ENCODE data around the gene GRB7. TPM values are rescaled to one million over a fixed set of nuclear protein-coding genes. Genes with fewer than 3 reads are reported as not detected.

GRB7 gene
- total RNA-seq, result 0.50 and 1.5 TPM in 2 replicates

DNA sequence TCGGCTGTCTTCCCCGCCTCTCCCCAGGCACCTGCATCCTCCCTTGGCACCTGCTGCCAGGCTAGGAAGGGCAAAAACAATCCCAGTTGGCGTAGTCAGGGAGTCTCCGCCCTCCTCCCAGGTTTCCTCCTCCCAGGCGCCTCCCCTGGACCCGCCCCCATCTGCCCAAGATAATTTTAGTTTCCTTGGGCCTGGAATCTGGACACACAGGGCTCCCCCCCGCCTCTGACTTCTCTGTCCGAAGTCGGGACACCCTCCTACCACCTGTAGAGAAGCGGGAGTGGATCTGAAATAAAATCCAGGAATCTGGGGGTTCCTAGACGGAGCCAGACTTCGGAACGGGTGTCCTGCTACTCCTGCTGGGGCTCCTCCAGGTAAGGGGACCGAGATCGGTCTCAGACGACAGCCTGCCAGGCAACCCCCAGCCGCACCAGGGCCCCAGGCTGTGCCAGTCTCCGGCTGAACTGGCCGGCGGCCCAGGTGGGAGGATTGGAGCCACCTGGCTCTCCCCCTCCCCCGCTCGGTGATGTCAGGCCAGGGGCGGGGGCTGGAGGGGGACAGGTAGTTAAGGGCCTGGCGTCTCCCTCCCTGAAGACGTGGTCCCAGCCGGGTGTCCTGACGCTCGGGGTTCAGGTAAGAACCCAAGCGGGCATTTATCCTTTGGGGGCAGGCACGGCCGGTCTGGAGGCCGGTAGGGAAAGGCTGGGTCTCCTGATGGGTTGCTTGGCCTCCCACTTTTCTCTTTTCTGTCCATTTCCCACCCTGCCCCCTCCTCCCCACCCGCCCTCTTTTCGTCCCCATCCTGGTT lies at the start of gene GRB7:
GRB7 (plus strand) TSS at position 179 of the 808 bp plus-strand sequence. CDS start 4,364 bp downstream, outside the sequence.

DNA sequence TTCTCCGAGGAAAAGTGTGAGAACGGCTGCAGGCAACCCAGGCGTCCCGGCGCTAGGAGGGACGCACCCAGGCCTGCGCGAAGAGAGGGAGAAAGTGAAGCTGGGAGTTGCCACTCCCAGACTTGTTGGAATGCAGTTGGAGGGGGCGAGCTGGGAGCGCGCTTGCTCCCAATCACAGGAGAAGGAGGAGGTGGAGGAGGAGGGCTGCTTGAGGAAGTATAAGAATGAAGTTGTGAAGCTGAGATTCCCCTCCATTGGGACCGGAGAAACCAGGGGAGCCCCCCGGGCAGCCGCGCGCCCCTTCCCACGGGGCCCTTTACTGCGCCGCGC lies 38.0 kb upstream of the GRB7 start, which contains the start of gene ERBB2:
ERBB2 (plus strand) TSS at position 247 of the 330 bp plus-strand sequence. CDS start 175 bp downstream, outside the sequence.

DNA sequence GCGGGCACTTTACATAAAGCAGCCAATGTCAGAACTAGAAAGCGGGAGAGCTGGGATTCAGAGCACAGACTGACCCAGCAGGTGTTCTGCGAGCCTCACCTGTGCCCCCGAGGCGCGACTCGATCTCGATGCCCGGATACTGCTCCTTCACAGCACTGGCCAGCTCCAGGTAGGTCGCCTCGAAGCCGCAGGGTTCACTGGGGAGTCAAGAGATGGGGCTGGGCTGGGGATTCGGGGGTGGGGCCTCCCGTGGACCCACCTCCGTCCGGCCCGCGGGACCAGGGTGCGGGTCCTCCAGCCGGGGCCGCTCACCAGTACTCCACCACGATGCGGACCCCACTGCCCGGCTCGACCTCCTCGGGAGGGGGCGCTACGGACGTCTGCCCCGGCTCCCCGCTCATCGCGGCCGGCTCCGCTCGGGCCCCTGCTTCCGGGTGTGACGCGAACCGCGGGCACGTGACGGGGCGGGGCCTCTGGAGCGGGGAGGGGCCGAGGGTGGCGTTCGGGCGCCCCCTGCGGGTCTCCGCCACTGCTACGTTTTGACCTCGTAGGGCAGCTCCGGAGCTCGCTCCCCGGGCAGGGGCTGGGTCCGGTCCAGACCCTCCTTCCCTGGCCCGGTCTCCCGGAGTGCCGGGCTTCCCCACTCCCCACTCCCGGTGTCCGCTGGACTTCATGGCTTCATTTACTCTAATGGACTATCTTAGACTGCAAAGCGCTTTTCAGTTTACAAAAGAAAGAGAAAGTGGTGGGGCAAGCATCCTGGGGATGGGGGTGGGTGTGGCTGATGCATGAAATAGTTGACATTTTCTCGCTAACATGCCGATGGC lies 7.4 kb upstream of the GRB7 start, which contains the start of gene MIEN1:
MIEN1 (minus strand) TSS at position 438 of the 827 bp plus-strand sequence; CDS start at position 401, 37 bp downstream.

Other genes starting within 250 kb of the GRB7 start
- gene NEUROD2, start 130.0 kb upstream of the GRB7 start, total RNA-seq, result not detected in 2 replicates
- gene PPP1R1B, start 111.0 kb upstream of the GRB7 start, total RNA-seq, result 0.25 and 3.4 TPM in 2 replicates
- gene STARD3, start 100.8 kb upstream of the GRB7 start, total RNA-seq, result 21.4 and 23.8 TPM in 2 replicates
- 0.37 and 0.40 TPM in 2 replicates for gene TCAP, start 72.6 kb upstream of the GRB7 start, total RNA-seq
- gene PNMT, start 69.5 kb upstream of the GRB7 start, total RNA-seq, result not detected in 2 replicates
- gene PGAP3, start 49.9 kb upstream of the GRB7 start, total RNA-seq, result 11.9 and 12.4 TPM in 2 replicates
- gene ERBB2, start 37.9 kb upstream of the GRB7 start, total RNA-seq, result 28.9 and 46.1 TPM in 2 replicates
- 20.5 and 21.4 TPM in 2 replicates for gene MIEN1, start 7.4 kb upstream of the GRB7 start, total RNA-seq
- gene IKZF3, start 126.4 kb downstream of the GRB7 start, total RNA-seq, result not detected in 2 replicates
- not detected in 2 replicates for gene ZPBP2, start 130.3 kb downstream of the GRB7 start, total RNA-seq
- 6.7 and 9.4 TPM in 2 replicates for gene GSDMB, start 180.7 kb downstream of the GRB7 start, total RNA-seq
- 94.8 and 98.3 TPM in 2 replicates for gene ORMDL3, start 189.7 kb downstream of the GRB7 start, total RNA-seq
- not detected in 2 replicates for gene LRRC3C, start 189.8 kb downstream of the GRB7 start, total RNA-seq
- gene GSDMA, start 225.1 kb downstream of the GRB7 start, total RNA-seq, result not detected in 2 replicates
- gene PSMD3, start 242.9 kb downstream of the GRB7 start, total RNA-seq, result 73.2 and 87.1 TPM in 2 replicates

Data from aortic smooth muscle cell (primary cell).